ENCODE results near the gene CSMD2. TPM values are rescaled to one million over a fixed set of nuclear protein-coding genes. Genes with fewer than 3 reads are reported as not detected.

Gene CSMD2
- total RNA-seq, 1 experiment from 2014 or later, result 13.2 TPM

- Mint-ChIP-seq H3K27me3 (ENCODE audit: low read depth) (no peaks in the 10 kb centered on the region; the same call in 1 of the 2 replicates), H3K9me3 (no peaks in the 10 kb centered on the region), H3K27ac (no peak overlapping the region), H3K4me3 (no peak overlapping the region), H3K36me3 (peaks cover 18% of the 10 kb centered on the region), H3K4me1 (peaks cover 20% of the 10 kb centered on the region)
- ChIA-PET CTCF (interaction anchor here (1.4 to 1.6 kb wide), 2 partner anchors 8 to 373 kb away, joined by 3 to 7 read pairs; no protein-coding TSS in a partner anchor), POLR2A (interaction anchor here (0.6 kb wide), 1 partner anchor 8 kb away, joined by 3 read pairs; no protein-coding TSS in a partner anchor)
- DNase-seq (ENCODE audit: low spot score), result peak; percentile 26
- TF ChIP-seq ELF4 (CRISPR knock-in tag; IDR thresholded peaks at IDR 0.05; ENCODE audit: low read depth) (no peak), SMAD4 (CRISPR knock-in tag; IDR thresholded peaks at IDR 0.05) (no peak), FOXP1 (CRISPR knock-in tag; IDR thresholded peaks at IDR 0.05; ENCODE audit: borderline replicate concordance) (no peak), E2F1 (CRISPR knock-in tag; IDR thresholded peaks at IDR 0.05) (no peak)
- peak; percentile 86 for ATAC-seq
These were observed 523.8 kb downstream of the CSMD2 start for GRCh38 chr1:33641104-33641830.

GRCh38 chr1:33640114-33640660, 524.8 kb downstream of the CSMD2 start:
- Mint-ChIP-seq H3K4me1 (peaks cover 31% of the 10 kb centered on the region), H3K4me3 (no peak overlapping the region), H3K27me3 (ENCODE audit: low read depth) (no peaks in the 10 kb centered on the region; the same call in none of the 2 replicates), H3K36me3 (peaks cover 13% of the 10 kb centered on the region), H3K27ac (no peak overlapping the region), H3K9me3 (no peaks in the 10 kb centered on the region)
- POLR2A ChIA-PET, result no interaction called here
- TF ChIP-seq GABPB1 (CRISPR knock-in tag; IDR thresholded peaks at IDR 0.05) (no peak), NR1H2 (CRISPR knock-in tag; IDR thresholded peaks at IDR 0.05) (no peak), TP53 (CRISPR knock-in tag; IDR thresholded peaks at IDR 0.05) (no peak), ZNF263 (CRISPR knock-in tag; IDR thresholded peaks at IDR 0.05; ENCODE audit: low read depth) (no peak), ZNF512 (CRISPR knock-in tag; IDR thresholded peaks at IDR 0.05; ENCODE audit: borderline replicate concordance) (no peak), MYBL2 (CRISPR knock-in tag; IDR thresholded peaks at IDR 0.05) (no peak), TEAD4 (CRISPR knock-in tag; IDR thresholded peaks at IDR 0.05) (no peak), MXD4 (CRISPR knock-in tag; IDR thresholded peaks at IDR 0.05; ENCODE audit: borderline replicate concordance) (no peak), CTCF (IDR thresholded peaks at IDR 0.05) (no peak), ZNF423 (CRISPR knock-in tag; IDR thresholded peaks at IDR 0.05) (no peak), GRHL2 (CRISPR knock-in tag; IDR thresholded peaks at IDR 0.05; ENCODE audit: insufficient replicate concordance, severe bottlenecking) (no peak), ATF2 (CRISPR knock-in tag; IDR thresholded peaks at IDR 0.05; ENCODE audit: borderline replicate concordance, low read depth) (no peak), STAT6 (CRISPR knock-in tag; conservative IDR thresholded peaks at IDR 0.05; ENCODE audit: low read depth) (no peak)
- CTCF ChIA-PET, result interaction anchor here (1.0 to 2.2 kb wide), 4 partner anchors 14 to 473 kb away, joined by 3 to 6 read pairs (median 4); no protein-coding TSS in a partner anchor
- ATAC-seq, result no peak
- DNase-seq (ENCODE audit: low spot score), result no peak

Measured in WTC11 (cell line).